Karpas-422 (cell line): Measurements from ENCODE around the gene TPSG1. TPM values are rescaled to one million over a fixed set of nuclear protein-coding genes. Genes with fewer than 3 reads are reported as not detected.
"Not testable (repeated sequence)": the region's sequence is repeated elsewhere in the genome, so short reads cannot be mapped to it uniquely, and the experiment has no call there.

Experiments used
- DNase-seq: peaks from one replicate; pipeline ENCODE4 v3.0.0-alpha.2; 2015
- H2AFZ ChIP-seq: fragments of 200-600 bp; sonication (generic); 2 replicates; pipeline ENCODE4 v1.6.1; 2014; ENCODE audit warnings: antibody characterized with exemption, low read length, mixed read lengths
- H3K27ac ChIP-seq: fragments of 200-600 bp; sonication (generic); 2 replicates; pipeline ENCODE4 v1.5.1; 2014; ENCODE audit warnings: mild to moderate bottlenecking, low read length, moderate library complexity
- H3K27me3 ChIP-seq: fragments of 200-600 bp; sonication (generic); 2 replicates; pipeline ENCODE4 v1.6.1; 2014; ENCODE audit warnings: low read length, mixed read lengths
- H3K36me3 ChIP-seq: fragments of 200-600 bp; sonication (generic); 2 replicates; pipeline ENCODE4 v1.6.1; 2014; ENCODE audit warnings: low read length, mixed read lengths; ENCODE audit not compliant: insufficient read depth
- H3K4me1 ChIP-seq: fragments of 200-600 bp; sonication (generic); 2 replicates; pipeline ENCODE4 v1.6.1; 2014; ENCODE audit warnings: mild to moderate bottlenecking, low read length, mixed read lengths
- H3K4me2 ChIP-seq: fragments of 200-600 bp; sonication (generic); 2 replicates; pipeline ENCODE4 v1.6.1; 2014; ENCODE audit warnings: low read length, low read depth, mild to moderate bottlenecking; ENCODE audit not compliant: poor library complexity, severe bottlenecking
- H3K4me3 ChIP-seq: fragments of 200-600 bp; sonication (generic); 2 replicates; pipeline ENCODE4 v1.5.1; 2014; ENCODE audit warnings: mild to moderate bottlenecking, antibody characterized with exemption, low read length, mixed read lengths
- H3K79me2 ChIP-seq: fragments of 200-600 bp; sonication (generic); 2 replicates; pipeline ENCODE4 v1.6.1; 2014; ENCODE audit warnings: mild to moderate bottlenecking, low read length, mixed read lengths
- H3K9ac ChIP-seq: fragments of 200-600 bp; sonication (generic); 2 replicates; pipeline ENCODE4 v1.6.0; 2014; ENCODE audit warnings: low read length
- H3K9me2 ChIP-seq: fragments of 200-600 bp; sonication (generic), shearing (Covaris generic); replicated peaks from 2 replicates; pipeline ENCODE4 v1.6.0; 2014; ENCODE audit warnings: mild to moderate bottlenecking, low read length, moderate library complexity; ENCODE audit not compliant: insufficient read depth
- H3K9me3 ChIP-seq: fragments of 300-700, 200-600 bp; sonication (generic); 2 replicates; pipeline ENCODE4 v1.6.1; 2014; ENCODE audit warnings: low read length, mixed read lengths
- H4K20me1 ChIP-seq: fragments of 200-600 bp; sonication (generic); 2 replicates; pipeline ENCODE4 v1.6.1; 2014; ENCODE audit warnings: mild to moderate bottlenecking, antibody characterized with exemption, low read length, low read depth; ENCODE audit not compliant: insufficient read depth
- total RNA-seq: library from RNA; depleted of rRNA; stranded (reverse); fragments of >200 nt; shearing (Covaris generic); gene quantifications from 2 replicates; pipeline ENCODE4 v1.2.3, GENCODE V29; 2014; ENCODE audit warnings: low replicate concordance

The TPSG1 gene
- total RNA-seq, 1 experiment from 2014 or later, result not detected

DNA sequence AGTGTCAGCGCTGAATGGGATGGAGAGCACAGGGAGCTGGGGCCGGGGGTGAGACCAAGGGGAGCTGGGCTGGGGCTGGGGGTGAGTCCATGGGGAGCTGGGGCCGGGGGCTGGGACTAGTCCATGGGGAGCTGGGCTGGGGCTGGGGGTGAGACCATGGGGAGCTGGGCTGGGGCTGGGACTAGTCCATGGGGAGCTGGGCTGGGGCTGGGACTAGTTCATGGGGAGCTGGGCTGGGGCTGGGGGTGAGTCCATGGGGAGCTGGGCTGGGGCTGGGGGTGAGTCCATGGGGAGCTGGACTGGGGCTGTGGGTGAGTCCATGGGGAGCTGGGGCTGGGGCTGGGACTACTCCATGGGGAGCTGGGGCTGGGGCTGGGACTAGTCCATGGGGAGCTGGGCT is 29.8 kb upstream of the TPSG1 start:
- H3K9me2 ChIP-seq, H3K79me2 ChIP-seq, H3K9me3 ChIP-seq, H3K27ac ChIP-seq, H3K4me3 ChIP-seq, H3K4me1 ChIP-seq, DNase-seq, H3K36me3 ChIP-seq, H3K4me2 ChIP-seq, H3K27me3 ChIP-seq, H3K9ac ChIP-seq, H2AFZ ChIP-seq: not testable (repeated sequence)
- H4K20me1 ChIP-seq, result peaks cover 11% of the 10 kb centered on the region; the same call in 1 of the 2 replicates

- H3K9ac ChIP-seq, H3K36me3 ChIP-seq, H3K27ac ChIP-seq, H4K20me1 ChIP-seq, H3K4me1 ChIP-seq, H2AFZ ChIP-seq, H3K9me2 ChIP-seq, H3K79me2 ChIP-seq, DNase-seq, H3K4me3 ChIP-seq, H3K9me3 ChIP-seq, H3K27me3 ChIP-seq, H3K4me2 ChIP-seq: not testable (repeated sequence)
These were observed 28.8 kb upstream of the TPSG1 start for GRCh38 chr16:1253701-1254364.

- H3K4me1 ChIP-seq, H4K20me1 ChIP-seq, H3K9me2 ChIP-seq, H3K27ac ChIP-seq, DNase-seq, H3K4me3 ChIP-seq, H3K36me3 ChIP-seq, H3K9ac ChIP-seq, H3K79me2 ChIP-seq, H2AFZ ChIP-seq, H3K4me2 ChIP-seq, H3K27me3 ChIP-seq, H3K9me3 ChIP-seq: not testable (repeated sequence)
These were observed 24.1 kb upstream of the TPSG1 start for GRCh38 chr16:1249031-1249755.

- not testable (repeated sequence) for DNase-seq, H3K27me3 ChIP-seq, H3K9ac ChIP-seq, H3K79me2 ChIP-seq, H3K4me3 ChIP-seq, H3K27ac ChIP-seq, H2AFZ ChIP-seq, H4K20me1 ChIP-seq, H3K4me2 ChIP-seq, H3K4me1 ChIP-seq, H3K9me2 ChIP-seq, H3K36me3 ChIP-seq, H3K9me3 ChIP-seq
These were observed 23.0 kb upstream of the TPSG1 start for GRCh38 chr16:1247903-1248537.

DNA sequence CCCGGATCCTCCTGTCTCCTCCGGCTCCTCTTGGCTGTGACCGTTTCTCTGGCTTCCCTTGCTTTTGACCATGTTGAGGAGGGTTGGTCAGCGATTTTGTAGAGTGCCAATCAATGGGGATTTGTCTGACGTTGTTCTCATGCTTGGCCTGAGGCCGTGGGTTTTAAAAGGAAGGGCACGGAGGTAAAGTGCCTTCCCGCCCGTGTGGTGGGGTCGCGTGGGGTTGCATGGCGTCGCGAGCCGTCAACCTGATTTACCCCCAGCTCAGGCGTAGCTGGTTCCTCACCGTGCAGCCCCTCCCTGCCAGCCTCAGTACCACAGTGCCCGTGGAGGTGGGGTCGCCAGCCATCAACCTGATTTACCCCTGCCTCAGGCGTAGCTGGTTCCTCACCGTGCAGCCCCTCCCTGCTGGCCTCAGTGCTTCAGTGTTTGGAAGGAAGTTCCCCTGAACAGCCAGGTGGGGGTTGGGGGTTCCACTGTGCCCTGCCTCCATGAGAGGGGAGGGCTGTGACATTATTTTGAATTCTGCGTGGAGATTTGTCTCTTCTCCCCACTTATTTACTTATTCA is 20.5 kb upstream of the TPSG1 start:
- Histone ChIP-seq H3K4me3 (no peak overlapping the region), H3K9ac (no peak overlapping the region), H3K9me2 (no peaks in the 10 kb centered on the region), H3K36me3 (no peaks in the 10 kb centered on the region), H3K27ac (no peak overlapping the region), H4K20me1 (no peaks in the 10 kb centered on the region), H3K4me2 (no peak overlapping the region), H3K79me2 (no peaks in the 10 kb centered on the region), H3K4me1 (no peaks in the 10 kb centered on the region), H2AFZ (no peak overlapping the region), H3K9me3 (no peaks in the 10 kb centered on the region), H3K27me3 (no peaks in the 10 kb centered on the region)
- no peak for DNase-seq

DNA sequence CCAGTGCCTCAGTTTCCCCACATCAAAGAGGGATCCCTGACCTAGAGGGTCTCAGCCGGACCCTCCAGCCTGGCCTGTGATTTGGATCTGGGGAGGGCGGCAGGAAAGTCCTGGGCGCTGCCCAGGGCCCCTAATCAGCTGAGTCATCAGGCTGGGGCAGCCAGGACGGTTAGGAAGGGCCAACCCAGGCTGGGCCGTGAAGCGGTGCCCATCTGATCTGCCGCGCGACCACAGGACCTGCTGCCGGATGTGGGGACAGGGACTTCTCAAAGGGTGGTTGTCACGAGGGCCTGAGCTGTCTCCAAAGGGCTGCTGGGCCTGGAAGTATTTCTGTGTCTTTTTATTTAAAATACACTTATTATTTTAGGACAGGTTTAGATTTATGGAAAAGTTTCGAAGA is 19.8 kb upstream of the TPSG1 start:
- no peak overlapping the region for H3K4me2 ChIP-seq
- H3K9me3 ChIP-seq, result no peaks in the 10 kb centered on the region
- H3K9ac ChIP-seq, result no peak overlapping the region
- H3K36me3 ChIP-seq, result no peaks in the 10 kb centered on the region
- H3K27me3 ChIP-seq, result no peaks in the 10 kb centered on the region
- H3K4me1 ChIP-seq, result no peaks in the 10 kb centered on the region
- no peak overlapping the region for H3K4me3 ChIP-seq
- H3K79me2 ChIP-seq, result no peaks in the 10 kb centered on the region
- no peak overlapping the region for H2AFZ ChIP-seq
- H4K20me1 ChIP-seq, result no peaks in the 10 kb centered on the region
- H3K27ac ChIP-seq, result no peak overlapping the region
- DNase-seq, result no peak
- no peaks in the 10 kb centered on the region for H3K9me2 ChIP-seq

DNA sequence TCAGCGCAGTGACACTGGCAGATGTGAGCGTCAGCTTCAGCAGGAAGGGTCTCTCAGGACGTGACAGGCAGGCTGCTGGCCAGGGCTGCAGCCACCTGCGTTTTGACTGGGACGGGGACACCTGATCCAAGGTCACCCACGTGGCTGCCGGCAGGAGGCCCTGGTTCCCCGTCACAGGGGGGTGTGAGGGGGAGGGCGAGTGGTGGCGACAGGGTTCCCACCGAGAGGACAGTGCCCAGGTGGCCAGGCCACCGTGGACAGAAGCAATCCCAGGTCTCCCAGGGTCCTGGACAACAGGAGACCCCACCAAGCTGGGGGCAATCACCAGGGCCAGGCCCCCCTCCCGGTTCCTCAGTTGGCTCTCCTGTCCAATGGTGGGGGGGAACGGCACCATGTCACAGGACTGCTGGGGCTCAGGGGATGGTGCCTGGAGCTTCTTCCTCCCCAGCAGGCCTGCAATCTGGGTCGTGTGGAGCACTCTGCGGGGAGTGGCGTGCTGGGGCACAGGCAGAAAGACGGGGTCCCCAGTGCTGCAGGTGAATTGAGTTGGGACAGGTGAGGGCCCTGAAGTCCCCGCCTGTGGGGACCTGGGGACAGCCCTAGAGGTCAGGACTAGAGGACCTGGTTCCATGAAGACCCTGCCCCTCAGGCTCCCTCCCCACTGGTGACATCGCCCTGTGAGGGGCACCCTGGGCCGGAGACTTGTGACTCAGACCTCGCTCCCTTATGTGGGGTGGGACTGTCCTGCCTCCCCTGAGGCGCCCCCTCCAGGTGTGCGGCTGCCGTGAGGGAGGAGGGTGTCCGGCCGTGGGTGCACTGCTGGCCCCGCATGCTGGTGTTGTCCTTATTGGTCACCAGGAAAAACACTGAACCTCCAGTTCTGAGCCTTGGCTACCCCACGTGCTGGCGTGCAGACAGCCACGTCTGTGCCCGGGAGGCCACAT is 19.1 kb upstream of the TPSG1 start:
- DNase-seq, H3K4me2 ChIP-seq, H3K27me3 ChIP-seq, H3K27ac ChIP-seq, H3K4me3 ChIP-seq, H3K36me3 ChIP-seq, H3K9me2 ChIP-seq, H4K20me1 ChIP-seq, H2AFZ ChIP-seq, H3K79me2 ChIP-seq, H3K9ac ChIP-seq, H3K9me3 ChIP-seq, H3K4me1 ChIP-seq: not testable (repeated sequence)

GRCh38 chr16:1243363-1243762 is 18.3 kb upstream of the TPSG1 start:
- H3K9ac ChIP-seq, H4K20me1 ChIP-seq, H3K4me2 ChIP-seq, H3K27me3 ChIP-seq, DNase-seq, H3K36me3 ChIP-seq, H3K4me1 ChIP-seq, H3K9me3 ChIP-seq, H3K9me2 ChIP-seq, H3K27ac ChIP-seq, H3K4me3 ChIP-seq, H3K79me2 ChIP-seq, H2AFZ ChIP-seq: not testable (repeated sequence)
